Measurements from ENCODE around the gene C19orf81.

GRCh38 chr19:50626795-50627194 lies 22.4 kb upstream of the C19orf81 start:
- TF ChIP-seq CTCF (IDR thresholded peaks at IDR 0.05) (no peak), POLR2A (IDR thresholded peaks at IDR 0.05) (no peak)
